GM23338 (cell line): Measurements from ENCODE around the gene MAPK8. TPM values are rescaled to one million over a fixed set of nuclear protein-coding genes. Genes with fewer than 3 reads are reported as not detected.
A peak's percentile ranks its signal among the peaks of the same experiment; 100 is the strongest.

Experiments used
- ATAC-seq: fragments of 200-7000 bp; cut with Tn5 transposase; 3 replicates; pipeline ENCODE4 v1.9.1; 2020
- DNase-seq: peaks from one replicate; pipeline ENCODE4 v3.0.0-alpha.2; 2015; ENCODE audit warnings: low spot score
- H2AFZ ChIP-seq: fragments of 200-600 bp; sonication (generic); 2 replicates; pipeline ENCODE4 v1.8.0; 2016; ENCODE audit warnings: antibody characterized with exemption, mild to moderate bottlenecking, moderate library complexity
- H3F3A ChIP-seq: fragments of 200-600 bp; sonication (generic); replicated peaks from 2 replicates; pipeline ENCODE4 v1.8.0; 2017; ENCODE audit warnings: antibody characterized with exemption, mixed run types, low read depth
- H3K27ac ChIP-seq: fragments of 200-600 bp; sonication (generic); 2 replicates; pipeline ENCODE4 v1.6.1; 2016; ENCODE audit warnings: low read depth
- H3K27me3 ChIP-seq: fragments of 200-600 bp; sonication (generic); 2 replicates; pipeline ENCODE4 v1.8.0; 2016; ENCODE audit warnings: mild to moderate bottlenecking, mixed run types, moderate library complexity; ENCODE audit not compliant: insufficient read depth
- H3K36me3 ChIP-seq: fragments of 200-600 bp; sonication (generic); 2 replicates; pipeline ENCODE4 v1.8.0; 2016; ENCODE audit warnings: mild to moderate bottlenecking; ENCODE audit not compliant: insufficient read depth
- H3K4me1 ChIP-seq: fragments of 200-600 bp; sonication (generic); 2 replicates; pipeline ENCODE4 v1.8.0; 2016; ENCODE audit warnings: mild to moderate bottlenecking, moderate library complexity; ENCODE audit not compliant: insufficient read depth
- H3K4me2 ChIP-seq: fragments of 200-600 bp; sonication (generic); 2 replicates; pipeline ENCODE4 v1.7.1; 2017; ENCODE audit warnings: mixed run types
- H3K4me3 ChIP-seq: fragments of 200-600 bp; sonication (generic); 2 replicates; pipeline ENCODE4 v1.6.1; 2016; ENCODE audit warnings: mixed run types
- H3K79me2 ChIP-seq: fragments of 200-600 bp; sonication (generic); replicated peaks from 2 replicates; pipeline ENCODE4 v1.8.0; 2017; ENCODE audit warnings: mild to moderate bottlenecking; ENCODE audit not compliant: insufficient read depth
- H3K9me2 ChIP-seq: fragments of 200-600 bp; sonication (generic); 2 replicates; pipeline ENCODE4 v1.8.0; 2017; ENCODE audit not compliant: insufficient read depth
- H4K20me1 ChIP-seq: fragments of 200-600 bp; sonication (generic); replicated peaks from 2 replicates; pipeline ENCODE4 v1.8.0; 2017; ENCODE audit warnings: mild to moderate bottlenecking; ENCODE audit not compliant: insufficient read depth
- H3K27ac Mint-ChIP-seq: 2 replicates; pipeline ENCODE4 v1.8.0; 2020; ENCODE audit warnings: inconsistent platforms, mild to moderate bottlenecking, moderate library complexity, mixed read lengths
- H3K27me3 Mint-ChIP-seq: 3 replicates; pipeline ENCODE4 v1.8.0; 2022; ENCODE audit warnings: low read depth, mild to moderate bottlenecking, moderate library complexity, mixed read lengths, inconsistent platforms; ENCODE audit not compliant: insufficient read depth, poor library complexity
- H3K36me3 Mint-ChIP-seq: 3 replicates; pipeline ENCODE4 v1.8.0; 2021; ENCODE audit warnings: low read depth, mild to moderate bottlenecking, inconsistent platforms, moderate library complexity, mixed read lengths
- H3K4me1 Mint-ChIP-seq: 3 replicates; pipeline ENCODE4 v1.8.0; 2020; ENCODE audit warnings: mild to moderate bottlenecking, inconsistent platforms, mixed read lengths
- H3K4me3 Mint-ChIP-seq: 3 replicates; pipeline ENCODE4 v1.8.0; 2021; ENCODE audit warnings: moderate library complexity, mild to moderate bottlenecking, inconsistent platforms, mixed read lengths
- H3K9me3 Mint-ChIP-seq: 3 replicates; pipeline ENCODE4 v1.8.0; 2020; ENCODE audit warnings: moderate library complexity, mild to moderate bottlenecking, inconsistent platforms, mixed read lengths
- ZNF331 ChIP-seq: fragments of 250-450 bp; sonication (Bioruptor Pico); IDR thresholded peaks from 2 replicates; pipeline ENCODE4 v1.5.0; 2020; ENCODE audit warnings: low read depth, mild to moderate bottlenecking, moderate library complexity
- polyA plus RNA-seq: library from polyadenylated mRNA; unstranded; fragments of >200 nt; fragmentation: Nextera tagmentation; extraction: Ambion mirVana; gene quantifications from 2 replicates; pipeline ENCODE4 v1.2.1, GENCODE V29; 2016
- total RNA-seq: library from RNA; depleted of rRNA; stranded (reverse); fragments of >200 nt; shearing (Covaris generic); gene quantifications from 2 replicates; pipeline ENCODE4 v1.2.3, GENCODE V29; 2014
- TF ChIP-seq, protein P1 (sequence below), 2 experiments: fragments of 200-600 bp in 1 of 2; sonication (generic) in 1 of 2; conservative IDR thresholded peaks; 2 replicates each; pipeline versions ENCODE4 v1.5.1 to v1.6.1; 2016 to 2017; ENCODE audit warnings: antibody characterized with exemption in 2 of 2, low read depth in 2 of 2, mild to moderate bottlenecking in 2 of 2, moderate library complexity in 1 of 2
- TF ChIP-seq, protein P2 (sequence below): IDR thresholded peaks from one replicate; pipeline ENCODE4 v1.6.1; 2018; ENCODE audit warnings: antibody characterized with exemption; ENCODE audit not compliant: unreplicated experiment

Gene MAPK8
- total and polyA plus RNA-seq, 2 experiments from 2014 or later, result 52.4 to 73.6 TPM

DNA sequence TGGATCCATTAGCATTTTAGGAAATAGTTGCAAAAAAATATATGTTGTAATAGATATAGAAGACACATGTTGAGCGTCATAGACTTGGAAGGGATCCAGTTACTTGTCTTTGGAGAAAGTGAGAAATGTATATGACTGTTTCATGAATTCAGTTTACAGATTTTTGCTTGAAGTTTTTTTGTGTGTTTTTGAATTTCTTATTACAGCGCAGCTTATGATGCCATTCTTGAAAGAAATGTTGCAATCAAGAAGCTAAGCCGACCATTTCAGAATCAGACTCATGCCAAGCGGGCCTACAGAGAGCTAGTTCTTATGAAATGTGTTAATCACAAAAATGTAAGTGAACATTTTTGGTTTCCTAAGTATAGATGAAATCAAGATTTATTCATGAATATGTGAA, 98.2 kb downstream of the MAPK8 start:
- no peaks in the 10 kb centered on the region for H3K9me2 ChIP-seq
- no peak for ATAC-seq

DNA sequence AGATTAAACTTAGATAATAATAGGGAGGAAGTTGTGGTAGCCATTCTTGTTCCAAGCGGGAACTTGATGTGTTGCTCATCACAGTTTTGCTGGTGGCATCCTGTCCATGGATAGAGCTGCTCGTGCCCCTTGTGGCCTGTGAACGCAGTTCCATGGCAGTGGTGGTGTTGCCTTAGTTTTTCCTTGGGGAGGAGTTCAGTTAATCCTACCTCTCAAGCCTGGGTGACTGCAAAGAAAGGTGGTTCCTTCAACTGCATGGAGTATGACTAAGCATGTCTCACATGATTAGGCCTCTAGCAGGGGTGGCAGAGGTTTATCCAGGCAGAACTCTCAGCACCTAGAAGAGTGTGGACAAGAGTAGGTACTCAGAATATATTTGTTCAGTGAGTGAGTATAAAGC, 99.7 kb downstream of the MAPK8 start:
- Histone ChIP-seq H3K36me3 (no peaks in the 10 kb centered on the region), H3K27ac (no peak overlapping the region), H4K20me1 (peaks cover under 1% of the 10 kb centered on the region; the same call in 1 of the 2 replicates), H3F3A (no peaks in the 10 kb centered on the region), H2AFZ (no peak overlapping the region), H3K27me3 (no peaks in the 10 kb centered on the region), H3K4me1 (no peaks in the 10 kb centered on the region), H3K79me2 (0 out of 2 replicates have a peak, but pooled peaks cover 13% of the 10 kb centered on the region), H3K4me2 (no peak overlapping the region), H3K4me3 (no peak overlapping the region), H3K9me2 (no peaks in the 10 kb centered on the region)
- TF ChIP-seq, protein P1, sequence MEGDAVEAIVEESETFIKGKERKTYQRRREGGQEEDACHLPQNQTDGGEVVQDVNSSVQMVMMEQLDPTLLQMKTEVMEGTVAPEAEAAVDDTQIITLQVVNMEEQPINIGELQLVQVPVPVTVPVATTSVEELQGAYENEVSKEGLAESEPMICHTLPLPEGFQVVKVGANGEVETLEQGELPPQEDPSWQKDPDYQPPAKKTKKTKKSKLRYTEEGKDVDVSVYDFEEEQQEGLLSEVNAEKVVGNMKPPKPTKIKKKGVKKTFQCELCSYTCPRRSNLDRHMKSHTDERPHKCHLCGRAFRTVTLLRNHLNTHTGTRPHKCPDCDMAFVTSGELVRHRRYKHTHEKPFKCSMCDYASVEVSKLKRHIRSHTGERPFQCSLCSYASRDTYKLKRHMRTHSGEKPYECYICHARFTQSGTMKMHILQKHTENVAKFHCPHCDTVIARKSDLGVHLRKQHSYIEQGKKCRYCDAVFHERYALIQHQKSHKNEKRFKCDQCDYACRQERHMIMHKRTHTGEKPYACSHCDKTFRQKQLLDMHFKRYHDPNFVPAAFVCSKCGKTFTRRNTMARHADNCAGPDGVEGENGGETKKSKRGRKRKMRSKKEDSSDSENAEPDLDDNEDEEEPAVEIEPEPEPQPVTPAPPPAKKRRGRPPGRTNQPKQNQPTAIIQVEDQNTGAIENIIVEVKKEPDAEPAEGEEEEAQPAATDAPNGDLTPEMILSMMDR (conservative IDR thresholded peaks at IDR 0.05; ENCODE audit: low read depth in 2 of 2), result no peak
- TF ChIP-seq, protein P2, sequence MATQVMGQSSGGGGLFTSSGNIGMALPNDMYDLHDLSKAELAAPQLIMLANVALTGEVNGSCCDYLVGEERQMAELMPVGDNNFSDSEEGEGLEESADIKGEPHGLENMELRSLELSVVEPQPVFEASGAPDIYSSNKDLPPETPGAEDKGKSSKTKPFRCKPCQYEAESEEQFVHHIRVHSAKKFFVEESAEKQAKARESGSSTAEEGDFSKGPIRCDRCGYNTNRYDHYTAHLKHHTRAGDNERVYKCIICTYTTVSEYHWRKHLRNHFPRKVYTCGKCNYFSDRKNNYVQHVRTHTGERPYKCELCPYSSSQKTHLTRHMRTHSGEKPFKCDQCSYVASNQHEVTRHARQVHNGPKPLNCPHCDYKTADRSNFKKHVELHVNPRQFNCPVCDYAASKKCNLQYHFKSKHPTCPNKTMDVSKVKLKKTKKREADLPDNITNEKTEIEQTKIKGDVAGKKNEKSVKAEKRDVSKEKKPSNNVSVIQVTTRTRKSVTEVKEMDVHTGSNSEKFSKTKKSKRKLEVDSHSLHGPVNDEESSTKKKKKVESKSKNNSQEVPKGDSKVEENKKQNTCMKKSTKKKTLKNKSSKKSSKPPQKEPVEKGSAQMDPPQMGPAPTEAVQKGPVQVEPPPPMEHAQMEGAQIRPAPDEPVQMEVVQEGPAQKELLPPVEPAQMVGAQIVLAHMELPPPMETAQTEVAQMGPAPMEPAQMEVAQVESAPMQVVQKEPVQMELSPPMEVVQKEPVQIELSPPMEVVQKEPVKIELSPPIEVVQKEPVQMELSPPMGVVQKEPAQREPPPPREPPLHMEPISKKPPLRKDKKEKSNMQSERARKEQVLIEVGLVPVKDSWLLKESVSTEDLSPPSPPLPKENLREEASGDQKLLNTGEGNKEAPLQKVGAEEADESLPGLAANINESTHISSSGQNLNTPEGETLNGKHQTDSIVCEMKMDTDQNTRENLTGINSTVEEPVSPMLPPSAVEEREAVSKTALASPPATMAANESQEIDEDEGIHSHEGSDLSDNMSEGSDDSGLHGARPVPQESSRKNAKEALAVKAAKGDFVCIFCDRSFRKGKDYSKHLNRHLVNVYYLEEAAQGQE, result no peak
- TF ChIP-seq ZNF331 (CRISPR knock-in tag), result no peak
- Mint-ChIP-seq H3K4me3 (no peak overlapping the region), H3K27me3 (peaks cover 3% of the 10 kb centered on the region), H3K9me3 (no peaks in the 10 kb centered on the region), H3K4me1 (peaks cover 4% of the 10 kb centered on the region; the same call in 2 of the 3 replicates), H3K27ac (peak overlapping the region; percentile 59), H3K36me3 (peaks cover 16% of the 10 kb centered on the region)
- DNase-seq, result no peak
- ATAC-seq, result peak; percentile 34; the same call in 2 of the 3 replicates

More for the DNA sequence above, 98.2 kb downstream of the MAPK8 start:
- H3K4me2 ChIP-seq, result no peak overlapping the region
- TF ChIP-seq, protein P2, result no peak
- DNase-seq, result no peak
- peaks cover 3% of the 10 kb centered on the region for H3K27me3 Mint-ChIP-seq
- H3K79me2 ChIP-seq, result 0 out of 2 replicates have a peak, but pooled peaks cover 18% of the 10 kb centered on the region
- no peak overlapping the region for H3K27ac ChIP-seq
- H3K27ac Mint-ChIP-seq, result no peak overlapping the region
- peaks cover 18% of the 10 kb centered on the region for H3K4me1 Mint-ChIP-seq
- peaks cover 2% of the 10 kb centered on the region; the same call in 2 of the 3 replicates for H3K36me3 Mint-ChIP-seq
- no peaks in the 10 kb centered on the region for H3K36me3 ChIP-seq
- no peak overlapping the region for H2AFZ ChIP-seq
- no peaks in the 10 kb centered on the region for H3F3A ChIP-seq
- peaks cover 3% of the 10 kb centered on the region; the same call in 1 of the 2 replicates for H4K20me1 ChIP-seq
- peaks cover 14% of the 10 kb centered on the region for H3K4me1 ChIP-seq
- H3K4me3 ChIP-seq, result no peak overlapping the region
- no peaks in the 10 kb centered on the region for H3K9me3 Mint-ChIP-seq
- H3K4me3 Mint-ChIP-seq, result no peak overlapping the region
- H3K27me3 ChIP-seq, result no peaks in the 10 kb centered on the region
